GM12873 (cell line): ENCODE measurements around the gene SPATA9.

Source experiments
- TF ChIP-seq, protein P1 (sequence below): IDR thresholded peaks from 2 replicates; pipeline ENCODE4 v1.5.1; 2012; ENCODE audit warnings: low read depth, mild to moderate bottlenecking, moderate library complexity, low read length, control low read depth; ENCODE audit not compliant: insufficient read depth; ENCODE audit errors: missing control alignments

SPATA9 gene, protein sequence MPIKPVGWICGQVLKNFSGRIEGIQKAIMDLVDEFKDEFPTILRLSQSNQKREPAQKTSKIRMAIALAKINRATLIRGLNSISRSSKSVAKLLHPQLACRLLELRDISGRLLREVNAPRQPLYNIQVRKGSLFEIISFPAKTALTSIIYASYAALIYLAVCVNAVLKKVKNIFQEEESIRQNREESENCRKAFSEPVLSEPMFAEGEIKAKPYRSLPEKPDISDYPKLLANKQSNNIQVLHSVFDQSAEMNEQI

DNA sequence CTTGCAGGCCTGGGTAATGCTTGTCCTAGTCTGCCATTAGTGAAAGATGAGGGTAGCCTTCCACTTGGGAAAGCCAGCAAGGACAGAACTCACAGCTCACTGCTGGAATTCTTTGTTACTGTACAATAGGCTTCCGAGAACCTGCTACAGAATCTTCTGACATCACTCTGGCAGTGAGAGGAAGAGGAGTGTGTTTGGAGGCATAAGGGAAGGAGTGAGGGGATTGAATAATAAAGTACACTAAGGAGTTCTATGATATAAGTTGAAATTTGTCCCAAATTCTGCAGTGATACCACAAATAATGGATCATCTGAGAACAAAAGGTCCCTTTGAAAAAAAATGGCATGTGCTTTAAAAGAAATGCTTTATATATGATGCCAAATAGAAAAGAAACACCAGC lies at the start of gene SPATA9:
SPATA9 (minus strand) TSS at position 101 of the 400 bp plus-strand sequence. CDS start 137 bp downstream, outside the sequence.
- TF ChIP-seq, protein P1, sequence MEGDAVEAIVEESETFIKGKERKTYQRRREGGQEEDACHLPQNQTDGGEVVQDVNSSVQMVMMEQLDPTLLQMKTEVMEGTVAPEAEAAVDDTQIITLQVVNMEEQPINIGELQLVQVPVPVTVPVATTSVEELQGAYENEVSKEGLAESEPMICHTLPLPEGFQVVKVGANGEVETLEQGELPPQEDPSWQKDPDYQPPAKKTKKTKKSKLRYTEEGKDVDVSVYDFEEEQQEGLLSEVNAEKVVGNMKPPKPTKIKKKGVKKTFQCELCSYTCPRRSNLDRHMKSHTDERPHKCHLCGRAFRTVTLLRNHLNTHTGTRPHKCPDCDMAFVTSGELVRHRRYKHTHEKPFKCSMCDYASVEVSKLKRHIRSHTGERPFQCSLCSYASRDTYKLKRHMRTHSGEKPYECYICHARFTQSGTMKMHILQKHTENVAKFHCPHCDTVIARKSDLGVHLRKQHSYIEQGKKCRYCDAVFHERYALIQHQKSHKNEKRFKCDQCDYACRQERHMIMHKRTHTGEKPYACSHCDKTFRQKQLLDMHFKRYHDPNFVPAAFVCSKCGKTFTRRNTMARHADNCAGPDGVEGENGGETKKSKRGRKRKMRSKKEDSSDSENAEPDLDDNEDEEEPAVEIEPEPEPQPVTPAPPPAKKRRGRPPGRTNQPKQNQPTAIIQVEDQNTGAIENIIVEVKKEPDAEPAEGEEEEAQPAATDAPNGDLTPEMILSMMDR: no peak

DNA sequence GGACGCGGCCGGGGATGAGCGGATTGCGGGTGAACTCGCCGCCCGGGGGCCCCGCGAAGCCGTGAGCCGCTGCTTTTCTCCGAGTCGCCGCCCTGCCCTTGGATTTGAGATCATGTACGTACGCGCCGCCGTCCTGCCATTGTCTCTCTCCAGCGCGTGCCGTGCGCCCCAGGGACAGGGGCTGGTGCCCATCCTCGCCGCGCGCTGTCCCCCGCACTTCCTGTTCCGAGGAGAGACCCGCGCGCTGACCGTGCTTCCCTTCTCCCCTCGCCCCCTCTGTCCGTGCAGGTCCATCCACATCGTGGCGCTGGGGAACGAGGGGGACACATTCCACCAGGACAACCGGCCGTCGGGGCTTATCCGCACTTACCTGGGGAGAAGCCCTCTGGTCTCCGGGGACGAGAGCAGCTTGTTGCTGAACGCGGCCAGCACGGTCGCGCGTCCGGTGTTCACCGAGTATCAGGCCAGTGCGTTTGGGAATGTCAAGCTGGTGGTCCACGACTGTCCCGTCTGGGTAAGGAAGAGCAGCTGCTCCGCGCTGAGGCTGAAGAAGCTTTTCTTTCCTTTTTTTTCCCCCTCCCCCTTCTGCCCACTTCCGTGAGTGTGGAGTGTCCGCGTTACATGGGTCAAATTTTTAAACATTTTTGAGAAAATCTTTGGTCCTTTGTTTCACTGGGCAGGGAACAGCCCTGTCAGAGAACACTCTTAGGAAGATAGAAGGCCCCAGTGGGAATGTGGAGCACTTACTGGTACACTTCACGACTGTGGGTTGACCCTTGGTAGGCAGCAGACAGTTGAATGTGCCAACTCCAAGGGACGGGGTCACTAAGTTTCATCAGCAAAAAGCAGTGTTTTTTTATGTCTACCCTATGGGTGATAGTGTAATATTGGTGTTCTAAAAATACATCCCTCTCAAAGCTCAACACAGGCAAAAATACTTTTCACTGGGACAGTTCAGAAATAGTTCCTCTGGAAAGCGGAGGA lies 49.1 kb upstream of the SPATA9 start:
- TF ChIP-seq, protein P1: no peak

DNA sequence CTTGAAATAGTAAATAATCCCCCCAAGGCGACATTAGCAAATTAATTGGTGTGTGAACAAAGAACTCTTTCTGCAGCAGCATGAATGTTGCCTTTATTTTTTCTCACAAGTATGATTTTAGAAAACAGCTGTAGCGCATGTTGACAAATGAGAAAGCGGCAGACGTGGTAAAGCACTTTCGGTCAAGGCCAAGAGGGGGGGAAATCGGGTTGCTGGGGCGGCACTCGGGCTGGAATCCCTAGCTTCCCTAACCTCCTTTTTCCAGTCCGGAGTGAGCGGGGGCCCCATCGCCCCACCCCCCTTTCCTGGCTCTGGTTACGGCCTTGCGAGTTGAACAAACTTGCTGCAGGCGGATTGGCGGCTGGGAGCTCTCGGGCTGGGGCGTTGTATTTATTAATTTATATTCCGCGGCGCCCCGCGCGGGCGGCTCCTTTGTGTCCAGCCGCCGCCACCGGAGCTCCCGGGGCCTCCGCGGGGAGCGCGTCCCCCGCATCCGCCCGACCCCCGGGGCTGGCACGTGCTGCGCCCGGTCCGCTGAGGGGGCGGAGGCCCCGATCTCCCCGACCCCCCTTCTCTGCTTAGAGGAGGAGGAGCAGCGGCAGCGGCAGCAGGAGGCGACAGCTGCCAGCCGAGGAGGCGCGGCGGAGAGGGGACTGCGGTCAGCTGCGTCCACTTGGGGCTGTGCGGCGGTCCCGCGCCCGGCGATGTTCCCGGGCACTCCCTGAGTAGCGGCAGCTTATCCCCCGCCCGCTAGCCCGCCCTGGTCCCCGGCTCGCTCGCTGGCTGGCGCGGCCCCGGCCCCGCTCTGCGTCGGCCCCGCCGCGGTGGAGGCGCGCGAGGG lies 48.2 kb upstream of the SPATA9 start, which contains the start of gene RHOBTB3:
RHOBTB3 (plus strand) TSS at position 607 of the 841 bp plus-strand sequence. CDS start 347 bp downstream, outside the sequence.
- TF ChIP-seq, protein P1: no peak

DNA sequence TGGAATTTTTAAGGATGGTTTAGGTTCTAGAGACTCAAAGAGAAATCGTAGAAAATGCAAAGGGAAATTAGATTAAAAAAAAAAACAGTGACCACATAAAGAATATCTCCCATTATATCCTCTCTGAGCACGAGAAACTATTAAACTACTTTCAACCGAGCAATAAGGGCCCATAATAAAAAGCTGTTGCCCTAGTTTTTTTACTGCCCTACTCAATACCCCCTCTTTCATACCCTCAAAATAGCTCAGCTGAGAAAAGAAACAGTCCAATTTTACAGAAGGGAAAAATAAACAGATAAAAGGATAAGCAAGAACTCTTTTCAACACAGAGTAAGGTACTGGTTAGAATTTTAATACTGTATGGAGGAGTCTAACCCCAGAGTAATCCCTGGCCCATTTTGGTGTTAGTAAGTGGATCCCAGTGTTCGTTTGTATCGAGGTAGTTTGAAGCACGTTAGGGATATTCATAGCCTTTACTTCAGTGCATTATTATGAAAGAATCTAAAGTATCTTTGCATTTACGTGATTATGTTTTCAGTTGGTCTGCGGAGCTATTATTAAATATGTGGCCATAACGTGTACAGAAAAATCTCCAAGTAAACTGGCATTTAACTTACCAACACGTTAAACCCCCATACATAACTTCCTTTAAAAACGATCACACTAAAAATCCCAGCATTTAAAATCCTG lies 47.4 kb upstream of the SPATA9 start:
- TF ChIP-seq, protein P1: no peak

DNA sequence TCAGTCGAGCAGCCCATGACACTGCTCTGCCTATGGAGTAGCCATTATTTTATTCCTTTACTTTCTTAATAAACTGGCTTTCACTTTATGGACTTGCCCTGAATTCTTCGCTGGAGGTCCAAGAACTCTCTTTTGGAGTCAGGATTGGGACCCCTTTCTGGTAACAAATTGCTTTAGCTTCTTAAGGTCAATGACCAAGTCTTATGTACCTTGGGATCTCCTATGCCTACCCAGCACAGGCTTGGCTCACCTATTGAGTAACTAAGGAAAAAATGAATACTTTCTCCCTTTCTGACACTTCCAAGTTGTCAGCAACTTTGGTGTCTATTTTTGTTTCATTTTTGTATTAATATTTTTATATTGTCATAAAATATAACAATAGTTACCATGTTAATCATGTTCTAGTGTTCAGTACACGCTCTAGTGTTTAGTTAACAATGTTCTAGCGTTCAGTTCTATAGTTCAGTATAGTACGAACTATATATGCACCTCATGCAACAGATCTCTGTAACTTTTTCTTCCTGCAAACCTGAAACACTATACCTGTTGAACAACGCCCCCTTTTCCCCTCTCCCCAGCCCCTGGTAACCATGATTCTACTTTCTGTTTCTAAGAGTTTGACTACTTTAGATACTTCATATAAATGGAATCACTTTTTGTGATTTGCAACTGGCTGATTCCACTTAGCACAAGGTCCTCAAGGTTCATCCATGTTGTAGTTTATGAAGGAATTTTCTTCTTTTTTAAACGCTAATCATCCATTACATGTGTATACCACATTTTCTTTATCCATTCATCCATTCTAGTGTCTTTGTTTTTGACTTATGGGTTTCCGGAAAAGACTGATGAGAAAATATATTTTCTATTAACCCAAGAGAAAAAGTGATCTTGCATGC lies 46.6 kb upstream of the SPATA9 start:
- TF ChIP-seq, protein P1: no peak
